Measurements from ENCODE around the gene GDPD4. TPM values are rescaled to one million over a fixed set of nuclear protein-coding genes. Genes with fewer than 3 reads are reported as not detected.

GDPD4 gene
- total and polyA plus RNA-seq, 4 donors = 0.08 to 1.1 TPM; not detected in 2

GRCh38 chr11:77287136-77287535 is 14.3 kb downstream of the GDPD4 start:
- H3K9me3 ChIP-seq (ENCODE audit: control insufficient read depth in 4 of 4, low read length in 3 of 4) = no peaks in the 10 kb centered on the region
- H3K27me3 ChIP-seq (ENCODE audit: control insufficient read depth in 4 of 4, insufficient read depth in 4 of 4, low read length in 3 of 4) = no peaks in the 10 kb centered on the region
- peaks cover 0 to 7% (median 1%) of the 10 kb centered on the region in 4 donors for H3K4me1 ChIP-seq (ENCODE audit: control insufficient read depth in 4 of 4, insufficient read depth in 4 of 4, low read length in 3 of 4)
- H3K9ac ChIP-seq (ENCODE audit: low read depth in 1 of 2, low read length in 2 of 2) = no peak overlapping the region
- no peak for TF ChIP-seq TAF1 (conservative IDR thresholded peaks at IDR 0.05)
- TF ChIP-seq FOXA2 (IDR thresholded peaks at IDR 0.05) = no peak
- TF ChIP-seq SP1 (IDR thresholded peaks at IDR 0.05) = no peak
- no peak for TF ChIP-seq JUND (IDR thresholded peaks at IDR 0.05)
- TF ChIP-seq EGR1 (IDR thresholded peaks at IDR 0.05; ENCODE audit: low read depth in 2 of 2) = no peak
- no peak for DNase-seq (ENCODE audit: low spot score)
- H3K27ac ChIP-seq (ENCODE audit: low read depth in 1 of 2, low read length in 2 of 2) = no peak overlapping the region
- WGBS = 96% methylated on average over 3 of the region's 3 CpGs
- no peaks in the 10 kb centered on the region for H3K36me3 ChIP-seq (ENCODE audit: control insufficient read depth in 4 of 4, insufficient read depth in 3 of 4, low read depth in 1 of 4, low read length in 3 of 4)
- H3K4me3 ChIP-seq (ENCODE audit: low read depth in 1 of 3, low read length in 3 of 3) = no peak overlapping the region

GRCh38 chr11:77284476-77285468 is 16.7 kb downstream of the GDPD4 start:
- H3K4me1 ChIP-seq (ENCODE audit: control insufficient read depth in 4 of 4, insufficient read depth in 4 of 4, low read length in 3 of 4) = peaks cover 0 to 9% (median 1%) of the 10 kb centered on the region in 4 donors
- no peaks in the 10 kb centered on the region for H3K9me3 ChIP-seq (ENCODE audit: control insufficient read depth in 4 of 4, low read length in 3 of 4)
- TF ChIP-seq RAD21 (IDR thresholded peaks at IDR 0.05) = peak in 1 of 2 donors; percentile 13
- peak in 1 of 2 donors; percentile 50 for TF ChIP-seq RXRA (IDR thresholded peaks at IDR 0.05)
- TF ChIP-seq EGR1 (IDR thresholded peaks at IDR 0.05; ENCODE audit: low read depth in 2 of 2) = no peak
- no peak for TF ChIP-seq NR2F2 (IDR thresholded peaks at IDR 0.05)
- TF ChIP-seq HNF4A (conservative IDR thresholded peaks at IDR 0.05) = peak in 1 of 2 donors; percentile 59
- peak overlapping the region in 2 of 3 donors; percentile 2 to 3 for H3K4me3 ChIP-seq (ENCODE audit: low read depth in 1 of 3, low read length in 3 of 3)
- H3K36me3 ChIP-seq (ENCODE audit: control insufficient read depth in 4 of 4, insufficient read depth in 3 of 4, low read depth in 1 of 4, low read length in 3 of 4) = no peaks in the 10 kb centered on the region
- 65% methylated on average over 6 of the region's 6 CpGs for WGBS
- DNase-seq (ENCODE audit: low spot score) = no peak
- peak overlapping the region; percentile 23 to 84 for H3K27ac ChIP-seq (ENCODE audit: low read depth in 1 of 2, low read length in 2 of 2)
- H3K9ac ChIP-seq (ENCODE audit: low read depth in 1 of 2, low read length in 2 of 2) = peak overlapping the region in 1 of 2 donors; percentile 66
- H3K27me3 ChIP-seq (ENCODE audit: control insufficient read depth in 4 of 4, insufficient read depth in 4 of 4, low read length in 3 of 4) = no peaks in the 10 kb centered on the region

GRCh38 chr11:77283101-77283500 is 18.4 kb downstream of the GDPD4 start:
- WGBS = 63% methylated on average over 3 of the region's 3 CpGs
- H3K27me3 ChIP-seq (ENCODE audit: control insufficient read depth in 4 of 4, insufficient read depth in 4 of 4, low read length in 3 of 4) = no peaks in the 10 kb centered on the region
- peaks cover 0 to 20% (median 8%) of the 10 kb centered on the region in 4 donors for H3K4me1 ChIP-seq (ENCODE audit: control insufficient read depth in 4 of 4, insufficient read depth in 4 of 4, low read length in 3 of 4)
- no peak overlapping the region for H3K27ac ChIP-seq (ENCODE audit: low read depth in 1 of 2, low read length in 2 of 2)
- H3K4me3 ChIP-seq (ENCODE audit: low read depth in 1 of 3, low read length in 3 of 3) = no peak overlapping the region
- TF ChIP-seq YY1 (IDR thresholded peaks at IDR 0.05) = no peak
- no peak for TF ChIP-seq NR2F2 (IDR thresholded peaks at IDR 0.05)
- TF ChIP-seq SP1 (IDR thresholded peaks at IDR 0.05) = no peak
- H3K9ac ChIP-seq (ENCODE audit: low read depth in 1 of 2, low read length in 2 of 2) = no peak overlapping the region
- no peaks in the 10 kb centered on the region for H3K36me3 ChIP-seq (ENCODE audit: control insufficient read depth in 4 of 4, insufficient read depth in 3 of 4, low read depth in 1 of 4, low read length in 3 of 4)
- no peak for DNase-seq (ENCODE audit: low spot score)
- no peaks in the 10 kb centered on the region for H3K9me3 ChIP-seq (ENCODE audit: control insufficient read depth in 4 of 4, low read length in 3 of 4)

GRCh38 chr11:77278595-77279506 is 22.6 kb downstream of the GDPD4 start:
- H3K4me1 ChIP-seq (ENCODE audit: control insufficient read depth in 4 of 4, insufficient read depth in 4 of 4, low read length in 3 of 4) = peaks cover 0 to 15% (median 7%) of the 10 kb centered on the region in 4 donors
- no peak for DNase-seq (ENCODE audit: low spot score)
- peak overlapping the region; percentile 77 to 85 for H3K27ac ChIP-seq (ENCODE audit: low read depth in 1 of 2, low read length in 2 of 2)
- no peaks in the 10 kb centered on the region for H3K27me3 ChIP-seq (ENCODE audit: control insufficient read depth in 4 of 4, insufficient read depth in 4 of 4, low read length in 3 of 4)
- H3K9me3 ChIP-seq (ENCODE audit: control insufficient read depth in 4 of 4, low read length in 3 of 4) = no peaks in the 10 kb centered on the region
- H3K4me3 ChIP-seq (ENCODE audit: low read depth in 1 of 3, low read length in 3 of 3) = no peak overlapping the region
- no peaks in the 10 kb centered on the region for H3K36me3 ChIP-seq (ENCODE audit: control insufficient read depth in 4 of 4, insufficient read depth in 3 of 4, low read depth in 1 of 4, low read length in 3 of 4)
- 26% methylated on average over 2 of the region's 2 CpGs for WGBS
- peak overlapping the region in 1 of 2 donors; percentile 39 for H3K9ac ChIP-seq (ENCODE audit: low read depth in 1 of 2, low read length in 2 of 2)
- TF ChIP-seq YY1 (IDR thresholded peaks at IDR 0.05) = peak; percentile 92
- TF ChIP-seq REST (IDR thresholded peaks at IDR 0.05) = peak; percentile 74
- peak; percentile 17 for TF ChIP-seq NR2F2 (IDR thresholded peaks at IDR 0.05)
- peak; percentile 70 to 86 for TF ChIP-seq RXRA (IDR thresholded peaks at IDR 0.05)
- TF ChIP-seq TAF1 (conservative IDR thresholded peaks at IDR 0.05) = no peak
- TF ChIP-seq ATF3 (IDR thresholded peaks at IDR 0.05) = peak; percentile 33
- peak; percentile 79 for TF ChIP-seq SP1 (IDR thresholded peaks at IDR 0.05)
- peak; percentile 61 for TF ChIP-seq MAX (IDR thresholded peaks at IDR 0.05)
- TF ChIP-seq FOXA2 (IDR thresholded peaks at IDR 0.05) = peak; percentile 52

Measured in liver (tissue), 9 donors.